PFSK-1 (cell line): ENCODE data around the gene SYT8.

Experiments
- FOXP2 ChIP-seq: optimal IDR thresholded peaks from 2 replicates; pipeline ENCODE3; 2011; ENCODE audit warnings: borderline replicate concordance, control low read depth, inconsistent platforms; ENCODE audit not compliant: insufficient read depth; ENCODE audit errors: extremely low read length, extremely low read depth
- POLR2AphosphoS5 ChIP-seq: IDR thresholded peaks from 2 replicates; pipeline ENCODE4 v1.6.1; 2012; ENCODE audit warnings: low read depth, mild to moderate bottlenecking, control low read depth, low read length, moderate library complexity
- SIN3A ChIP-seq: IDR thresholded peaks from 2 replicates; pipeline ENCODE4 v1.6.1; 2012; ENCODE audit warnings: mild to moderate bottlenecking, low read length, moderate library complexity, borderline replicate concordance; ENCODE audit not compliant: insufficient read depth
- TAF1 ChIP-seq: IDR thresholded peaks from 2 replicates; pipeline ENCODE4 v1.6.1; 2012; ENCODE audit warnings: low read length, control low read depth, borderline replicate concordance; ENCODE audit not compliant: insufficient read depth
- TF ChIP-seq, protein P1 (sequence below), 2 experiments: IDR thresholded peaks; 2 replicates each; pipeline versions ENCODE4 v1.6.1 to v1.8.0; 2011 to 2012; ENCODE audit warnings: low read depth in 2 of 2, low read length in 2 of 2, control low read depth in 1 of 2, inconsistent platforms in 1 of 2, mild to moderate bottlenecking in 1 of 2, moderate library complexity in 1 of 2; ENCODE audit not compliant: insufficient read depth in 1 of 2

SYT8 gene

DNA sequence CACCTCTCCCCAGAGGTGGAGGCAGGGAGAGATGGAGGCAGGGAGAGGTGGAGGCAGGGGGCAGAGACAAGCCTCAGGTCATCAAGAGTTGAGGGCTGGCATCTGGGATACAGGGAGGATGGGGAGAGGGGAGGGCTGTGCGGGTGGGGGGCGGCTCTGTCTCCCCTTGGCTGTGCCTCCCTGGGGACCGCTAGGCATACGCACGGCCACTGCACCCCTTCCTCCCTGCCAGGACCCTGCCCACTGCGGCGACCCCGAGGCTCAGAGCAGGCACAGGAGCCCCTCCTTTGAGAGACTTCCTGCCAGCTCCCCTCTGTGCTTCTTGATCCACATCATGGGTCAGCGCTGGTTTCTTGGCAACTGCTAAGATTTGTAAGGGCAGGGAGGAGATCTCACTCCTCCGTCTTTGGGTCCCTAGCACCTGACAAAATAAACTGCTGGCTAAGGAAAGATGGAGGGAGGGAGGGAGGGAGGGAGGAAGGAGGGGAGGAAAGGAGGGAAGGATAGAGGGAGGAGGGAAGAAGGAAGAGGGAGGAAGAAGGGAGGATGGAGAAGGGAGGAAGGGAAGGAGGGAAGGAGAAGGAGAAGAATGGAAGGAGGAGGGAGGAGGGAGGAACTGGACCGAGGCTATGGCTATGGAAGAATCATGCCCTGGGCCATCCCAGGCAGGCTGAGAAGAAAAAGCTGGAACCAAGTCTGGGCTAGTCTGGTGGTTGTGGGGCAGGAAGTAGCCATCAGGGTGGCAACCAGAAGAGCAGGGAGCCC lies 38.4 kb downstream of the SYT8 start:
- TF ChIP-seq TAF1: no peak
- TF ChIP-seq SIN3A: no peak
- no peak for TF ChIP-seq POLR2AphosphoS5
- TF ChIP-seq, protein P1, sequence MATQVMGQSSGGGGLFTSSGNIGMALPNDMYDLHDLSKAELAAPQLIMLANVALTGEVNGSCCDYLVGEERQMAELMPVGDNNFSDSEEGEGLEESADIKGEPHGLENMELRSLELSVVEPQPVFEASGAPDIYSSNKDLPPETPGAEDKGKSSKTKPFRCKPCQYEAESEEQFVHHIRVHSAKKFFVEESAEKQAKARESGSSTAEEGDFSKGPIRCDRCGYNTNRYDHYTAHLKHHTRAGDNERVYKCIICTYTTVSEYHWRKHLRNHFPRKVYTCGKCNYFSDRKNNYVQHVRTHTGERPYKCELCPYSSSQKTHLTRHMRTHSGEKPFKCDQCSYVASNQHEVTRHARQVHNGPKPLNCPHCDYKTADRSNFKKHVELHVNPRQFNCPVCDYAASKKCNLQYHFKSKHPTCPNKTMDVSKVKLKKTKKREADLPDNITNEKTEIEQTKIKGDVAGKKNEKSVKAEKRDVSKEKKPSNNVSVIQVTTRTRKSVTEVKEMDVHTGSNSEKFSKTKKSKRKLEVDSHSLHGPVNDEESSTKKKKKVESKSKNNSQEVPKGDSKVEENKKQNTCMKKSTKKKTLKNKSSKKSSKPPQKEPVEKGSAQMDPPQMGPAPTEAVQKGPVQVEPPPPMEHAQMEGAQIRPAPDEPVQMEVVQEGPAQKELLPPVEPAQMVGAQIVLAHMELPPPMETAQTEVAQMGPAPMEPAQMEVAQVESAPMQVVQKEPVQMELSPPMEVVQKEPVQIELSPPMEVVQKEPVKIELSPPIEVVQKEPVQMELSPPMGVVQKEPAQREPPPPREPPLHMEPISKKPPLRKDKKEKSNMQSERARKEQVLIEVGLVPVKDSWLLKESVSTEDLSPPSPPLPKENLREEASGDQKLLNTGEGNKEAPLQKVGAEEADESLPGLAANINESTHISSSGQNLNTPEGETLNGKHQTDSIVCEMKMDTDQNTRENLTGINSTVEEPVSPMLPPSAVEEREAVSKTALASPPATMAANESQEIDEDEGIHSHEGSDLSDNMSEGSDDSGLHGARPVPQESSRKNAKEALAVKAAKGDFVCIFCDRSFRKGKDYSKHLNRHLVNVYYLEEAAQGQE (IDR thresholded peaks at IDR 0.05; ENCODE audit: insufficient read depth in 1 of 2, low read depth in 2 of 2, low read length in 2 of 2): no peak
- TF ChIP-seq FOXP2: no peak

DNA sequence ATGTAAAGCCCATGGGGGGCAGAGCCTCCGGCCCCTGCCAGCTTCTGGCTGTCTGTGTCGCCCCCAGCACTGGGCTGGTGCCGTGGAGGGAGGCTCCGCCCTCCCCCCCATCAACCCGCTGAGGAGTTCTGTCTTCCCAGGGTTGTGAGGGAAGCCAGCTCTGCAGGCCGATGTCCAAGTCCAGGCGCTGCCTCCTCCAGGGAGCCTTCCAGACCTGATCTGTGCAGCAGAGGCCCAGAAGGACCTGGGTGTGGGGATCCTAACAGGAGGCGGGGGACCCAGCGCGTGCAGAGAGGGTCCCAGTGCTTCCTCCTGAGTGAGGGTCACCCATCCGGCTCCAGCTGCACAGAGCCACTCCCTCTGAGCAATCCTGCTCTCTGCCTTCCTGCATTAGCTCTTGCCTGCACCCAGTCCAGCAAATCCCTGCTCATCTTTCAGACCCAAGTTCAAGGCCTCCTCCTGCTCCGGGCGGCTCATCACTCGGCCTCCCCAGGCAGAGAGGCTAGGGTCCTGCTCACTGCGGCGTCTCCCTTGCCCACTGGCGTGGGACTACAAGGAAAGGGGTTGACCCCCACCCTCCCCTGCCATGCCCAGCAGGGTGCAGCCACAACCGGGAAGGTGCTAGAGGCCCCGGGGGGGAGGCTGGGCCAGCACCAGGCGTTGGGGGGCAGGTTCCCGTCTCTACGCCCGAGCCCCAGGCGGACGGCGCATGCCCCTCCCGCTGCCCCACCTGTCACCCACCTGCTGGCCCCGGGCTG lies 40.5 kb downstream of the SYT8 start:
- TF ChIP-seq SIN3A: no peak
- TF ChIP-seq POLR2AphosphoS5: no peak
- no peak for TF ChIP-seq TAF1
- no peak for TF ChIP-seq FOXP2
- TF ChIP-seq, protein P1 (IDR thresholded peaks at IDR 0.05; ENCODE audit: insufficient read depth in 1 of 2, low read depth in 2 of 2, low read length in 2 of 2): no peak

DNA sequence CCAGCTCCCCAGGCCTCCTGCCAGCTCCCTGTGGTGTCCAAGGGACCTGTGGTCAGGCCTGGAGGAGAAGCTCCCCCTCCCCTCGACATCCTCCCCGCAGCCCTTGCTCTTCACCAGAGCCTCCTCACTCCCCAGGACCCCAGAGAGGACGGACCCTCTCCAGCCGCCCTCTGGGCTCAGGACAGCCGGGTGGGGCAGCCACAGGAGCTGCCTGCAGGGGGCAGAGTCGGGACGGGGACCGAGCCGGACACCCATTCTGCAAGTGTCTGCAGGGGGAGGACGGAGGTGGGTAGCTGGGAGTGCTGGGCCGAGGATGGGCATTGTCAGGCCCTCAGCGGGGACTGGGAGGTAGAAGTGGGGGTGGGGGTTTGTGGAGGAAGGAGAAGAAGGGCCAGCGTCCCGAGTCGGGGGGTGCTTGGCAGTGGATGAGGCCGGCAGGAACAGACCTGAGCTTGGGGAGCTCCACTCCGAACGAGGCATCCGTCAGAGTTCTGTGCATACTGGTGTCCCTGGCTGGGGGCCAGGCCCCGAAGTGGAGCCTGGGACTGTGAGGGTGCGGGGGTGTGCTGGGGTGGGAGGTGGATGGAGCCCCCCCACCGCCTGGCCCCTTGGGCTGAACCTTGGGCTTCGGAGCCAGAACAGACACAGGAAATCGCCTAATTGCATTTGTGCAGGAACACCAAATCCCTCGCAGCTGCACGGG lies 41.7 kb downstream of the SYT8 start:
- TF ChIP-seq POLR2AphosphoS5 (no peak), SIN3A (no peak; the same call in 1 of the 2 replicates), TAF1 (no peak), FOXP2 (no peak)
- TF ChIP-seq, protein P1 (IDR thresholded peaks at IDR 0.05; ENCODE audit: insufficient read depth in 1 of 2, low read depth in 2 of 2, low read length in 2 of 2): no peak

DNA sequence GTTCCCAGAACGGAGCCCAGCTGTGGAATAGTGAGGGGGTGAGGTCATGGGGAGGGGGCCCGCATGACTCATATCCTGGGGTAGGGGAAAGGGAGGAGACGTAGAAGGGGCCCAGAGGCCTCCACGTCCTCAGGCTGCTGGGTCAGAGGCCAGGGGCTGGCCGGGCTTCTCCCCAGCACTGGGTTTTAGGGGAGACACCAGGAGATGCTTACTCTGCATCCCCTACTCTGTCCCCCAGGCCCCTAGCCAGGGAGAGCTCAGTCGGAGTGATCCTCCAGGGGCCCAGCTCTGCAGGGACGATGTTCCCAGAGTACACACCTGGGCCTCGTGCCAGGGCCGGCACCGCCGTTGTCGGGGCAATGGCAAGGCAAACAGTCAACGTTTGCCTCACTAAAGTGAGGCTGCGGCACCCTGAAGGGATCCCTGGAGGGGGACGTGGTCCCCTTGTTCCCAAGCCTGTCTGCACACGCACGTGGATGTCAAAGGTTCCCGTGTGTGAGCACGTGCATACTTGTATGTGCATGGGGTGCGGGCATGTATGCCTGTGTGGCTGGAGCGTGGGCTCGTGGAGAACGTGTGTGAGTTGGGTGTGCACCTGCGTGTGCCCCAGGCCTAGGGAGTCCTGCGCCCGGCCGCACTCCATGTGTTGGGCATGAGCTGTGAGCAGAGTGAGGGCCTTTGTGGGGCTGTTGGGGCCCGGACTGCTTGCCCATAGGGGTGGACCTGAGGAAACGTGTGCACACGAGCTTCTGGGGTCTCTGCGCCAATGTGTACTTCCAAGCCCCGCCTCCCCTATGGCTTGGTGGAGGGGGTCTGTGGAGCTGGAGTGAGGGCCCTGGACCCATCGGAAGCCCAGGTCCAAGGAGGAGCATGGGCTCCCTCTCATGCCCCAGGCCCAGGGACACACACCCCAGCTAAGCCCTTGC lies 42.7 kb downstream of the SYT8 start:
- TF ChIP-seq TAF1 (no peak), POLR2AphosphoS5 (no peak), FOXP2 (no peak), SIN3A (no peak)
- TF ChIP-seq, protein P1 (IDR thresholded peaks at IDR 0.05; ENCODE audit: insufficient read depth in 1 of 2, low read depth in 2 of 2, low read length in 2 of 2): no peak
